Esophagus muscularis mucosa (tissue), 4 donors: ENCODE data around the gene STXBP3. TPM values are rescaled to one million over a fixed set of nuclear protein-coding genes. Genes with fewer than 3 reads are reported as not detected.

Source experiments
- DNase-seq: peaks from one replicate; pipeline ENCODE4 v3.0.0-alpha.2; 2017; ENCODE audit errors: extremely low spot score
- H3K27ac ChIP-seq, 4 donors: fragments of 200-600 bp; sonication (generic); replicated peaks in 1 of 4; 1 replicate in 3 of 4; 2 replicates in 1 of 4; pipeline ENCODE4 v1.5.1; 2016 to 2019; ENCODE audit warnings: mild to moderate bottlenecking in 1 of 4
- H3K27me3 ChIP-seq, 4 donors: fragments of 200-600 bp; sonication (generic); one replicate each; pipeline versions ENCODE4 v1.5.1 to v1.6.0; 2016 to 2019
- H3K36me3 ChIP-seq, 4 donors: fragments of 200-600 bp; sonication (generic); one replicate each; pipeline ENCODE4 v1.5.1; 2016 to 2019
- H3K4me1 ChIP-seq, 4 donors: fragments of 200-600 bp; sonication (generic); one replicate each; pipeline ENCODE4 v1.5.1; 2016 to 2019
- H3K4me3 ChIP-seq, 4 donors: fragments of 200-600 bp; sonication (generic); 1 replicate in 2 of 4; 2 replicates in 2 of 4; pipeline ENCODE4 v1.5.1; 2016 to 2019; ENCODE audit warnings: mild to moderate bottlenecking in 4 of 4, moderate library complexity in 1 of 4
- H3K9me3 ChIP-seq, 4 donors: fragments of 200-600 bp; sonication (generic); 1 replicate in 3 of 4; 2 replicates in 1 of 4; pipeline ENCODE4 v1.5.1; 2016 to 2019
- CTCF ChIP-seq, 3 experiments: fragments of 200-600 bp in 2 of 3; fragments of 450-650 bp in 1 of 3; sonication (generic) in 2 of 3; IDR thresholded peaks; one replicate each; pipeline ENCODE4 v1.5.1; 2017 to 2019; ENCODE audit warnings: antibody characterized with exemption in 3 of 3, mild to moderate bottlenecking in 2 of 3, moderate library complexity in 1 of 3
- EP300 ChIP-seq: sonication (generic); formaldehyde crosslinking; IDR thresholded peaks from one replicate; pipeline ENCODE4 v1.6.1; 2017; ENCODE audit warnings: antibody characterized with exemption
- POLR2A ChIP-seq: fragments of 450-650 bp; IDR thresholded peaks from one replicate; pipeline ENCODE4 v1.6.1; 2017; ENCODE audit warnings: antibody characterized with exemption, moderate library complexity, mild to moderate bottlenecking, low read depth
- POLR2AphosphoS5 ChIP-seq, 2 donors: sonication (generic); formaldehyde crosslinking; IDR thresholded peaks; one replicate each; pipeline ENCODE4 v1.6.1; 2017; ENCODE audit warnings: antibody characterized with exemption in 2 of 2
- WGBS: methylation state at CpG from one replicate; pipeline ENCODE4 v1.1.5; 2018; 5-methylcytosine and 5-hydroxymethylcytosine counted together
- intact Hi-C: fragments of 100-400 bp; cut with DNase I; formaldehyde crosslinking; loops from one replicate; pipeline ENCODE4 v1.15.1; 2023
- total RNA-seq, 4 donors: library from RNA; depleted of rRNA; stranded (reverse); fragments of >200 nt; gene quantifications; one replicate each; pipeline versions ENCODE4 v1.1.0 to v1.2.1, GENCODE V29; 2016

STXBP3 gene
- total RNA-seq, 4 donors from 2014 or later, result 54.8 to 67.7 (median 63.8) TPM

- Histone ChIP-seq H3K4me3 (no peak overlapping the region), H3K9me3 (no peaks in the 10 kb centered on the region), H3K27ac (no peak overlapping the region), H3K36me3 (no peaks in the 10 kb centered on the region), H3K4me1 (peaks cover 25 to 50% (median 43%) of the 10 kb centered on the region in 4 donors), H3K27me3 (no peaks in the 10 kb centered on the region)
- intact Hi-C loops, result loop anchor here (5.0 kb wide), 1 partner anchor 44 kb away; the partner anchor contains the start of gene GPSM2
- 99% methylated on average over 2 of the region's 2 CpGs for WGBS
- DNase-seq, result peak; percentile 5
- TF ChIP-seq CTCF (IDR thresholded peaks at IDR 0.05) (no peak), POLR2AphosphoS5 (IDR thresholded peaks at IDR 0.05) (no peak), POLR2A (no peak), EP300 (no peak)
Observed at GRCh38 chr1:108832929-108833328, 86.5 kb downstream of the STXBP3 start.

- H3K4me3 ChIP-seq, result no peak overlapping the region
- intact Hi-C loops, result no loop called here
- WGBS, result 50% methylated on average over 1 of the region's 1 CpG
- no peaks in the 10 kb centered on the region for H3K27me3 ChIP-seq
- TF ChIP-seq CTCF (IDR thresholded peaks at IDR 0.05) (no peak), POLR2A (no peak), POLR2AphosphoS5 (IDR thresholded peaks at IDR 0.05) (peak; percentile 24 to 29), EP300 (no peak)
- DNase-seq, result no peak
- peak overlapping the region; percentile 59 to 78 (median 72) for H3K27ac ChIP-seq
- H3K9me3 ChIP-seq, result no peaks in the 10 kb centered on the region
- H3K4me1 ChIP-seq, result peaks cover 9 to 43% (median 34%) of the 10 kb centered on the region in 4 donors
- no peaks in the 10 kb centered on the region for H3K36me3 ChIP-seq
Observed at GRCh38 chr1:108841703-108842102, 95.2 kb downstream of the STXBP3 start.

- Histone ChIP-seq H3K36me3 (no peaks in the 10 kb centered on the region), H3K4me3 (no peak overlapping the region), H3K27ac (peak overlapping the region; percentile 59 to 78 (median 72)), H3K9me3 (no peaks in the 10 kb centered on the region), H3K4me1 (peaks cover 9 to 47% (median 39%) of the 10 kb centered on the region in 4 donors), H3K27me3 (no peaks in the 10 kb centered on the region)
- no peak for DNase-seq
- TF ChIP-seq POLR2AphosphoS5 (IDR thresholded peaks at IDR 0.05) (no peak), CTCF (IDR thresholded peaks at IDR 0.05) (no peak), POLR2A (no peak), EP300 (no peak)
- intact Hi-C loops, result no loop called here
- WGBS, result 78% methylated on average over 1 of the region's 3 CpGs
Observed at GRCh38 chr1:108842525-108843181, 96.2 kb downstream of the STXBP3 start.

- WGBS, result 54% methylated on average over 3 of the region's 3 CpGs
- no peaks in the 10 kb centered on the region for H3K27me3 ChIP-seq
- H3K9me3 ChIP-seq, result no peaks in the 10 kb centered on the region
- peaks cover 9 to 49% (median 43%) of the 10 kb centered on the region in 4 donors for H3K4me1 ChIP-seq
- H3K4me3 ChIP-seq, result no peak overlapping the region
- TF ChIP-seq POLR2AphosphoS5 (IDR thresholded peaks at IDR 0.05) (no peak), POLR2A (no peak), EP300 (no peak), CTCF (IDR thresholded peaks at IDR 0.05) (no peak)
- peak overlapping the region; percentile 59 to 78 (median 72) for H3K27ac ChIP-seq
- intact Hi-C loops, result no loop called here
- no peaks in the 10 kb centered on the region for H3K36me3 ChIP-seq
- DNase-seq, result no peak
Observed at GRCh38 chr1:108843390-108844137, 97.1 kb downstream of the STXBP3 start.
